GM23338 (cell line): ENCODE results near the gene SNAPC4. TPM values are rescaled to one million over a fixed set of nuclear protein-coding genes. Genes with fewer than 3 reads are reported as not detected.

Experiments
- ATAC-seq: fragments of 200-7000 bp; cut with Tn5 transposase; 3 replicates; pipeline ENCODE4 v1.9.1; 2020
- DNase-seq: peaks from one replicate; pipeline ENCODE4 v3.0.0-alpha.2; 2015; ENCODE audit warnings: low spot score
- H2AFZ ChIP-seq: fragments of 200-600 bp; sonication (generic); 2 replicates; pipeline ENCODE4 v1.8.0; 2016; ENCODE audit warnings: antibody characterized with exemption, mild to moderate bottlenecking, moderate library complexity
- H3F3A ChIP-seq: fragments of 200-600 bp; sonication (generic); replicated peaks from 2 replicates; pipeline ENCODE4 v1.8.0; 2017; ENCODE audit warnings: antibody characterized with exemption, mixed run types, low read depth
- H3K27ac ChIP-seq: fragments of 200-600 bp; sonication (generic); 2 replicates; pipeline ENCODE4 v1.6.1; 2016; ENCODE audit warnings: low read depth
- H3K27me3 ChIP-seq: fragments of 200-600 bp; sonication (generic); 2 replicates; pipeline ENCODE4 v1.8.0; 2016; ENCODE audit warnings: mild to moderate bottlenecking, mixed run types, moderate library complexity; ENCODE audit not compliant: insufficient read depth
- H3K36me3 ChIP-seq: fragments of 200-600 bp; sonication (generic); 2 replicates; pipeline ENCODE4 v1.8.0; 2016; ENCODE audit warnings: mild to moderate bottlenecking; ENCODE audit not compliant: insufficient read depth
- H3K4me1 ChIP-seq: fragments of 200-600 bp; sonication (generic); 2 replicates; pipeline ENCODE4 v1.8.0; 2016; ENCODE audit warnings: mild to moderate bottlenecking, moderate library complexity; ENCODE audit not compliant: insufficient read depth
- H3K4me2 ChIP-seq: fragments of 200-600 bp; sonication (generic); 2 replicates; pipeline ENCODE4 v1.7.1; 2017; ENCODE audit warnings: mixed run types
- H3K4me3 ChIP-seq: fragments of 200-600 bp; sonication (generic); 2 replicates; pipeline ENCODE4 v1.6.1; 2016; ENCODE audit warnings: mixed run types
- H3K79me2 ChIP-seq: fragments of 200-600 bp; sonication (generic); replicated peaks from 2 replicates; pipeline ENCODE4 v1.8.0; 2017; ENCODE audit warnings: mild to moderate bottlenecking; ENCODE audit not compliant: insufficient read depth
- H3K9me2 ChIP-seq: fragments of 200-600 bp; sonication (generic); 2 replicates; pipeline ENCODE4 v1.8.0; 2017; ENCODE audit not compliant: insufficient read depth
- H4K20me1 ChIP-seq: fragments of 200-600 bp; sonication (generic); replicated peaks from 2 replicates; pipeline ENCODE4 v1.8.0; 2017; ENCODE audit warnings: mild to moderate bottlenecking; ENCODE audit not compliant: insufficient read depth
- H3K27ac Mint-ChIP-seq: 2 replicates; pipeline ENCODE4 v1.8.0; 2020; ENCODE audit warnings: inconsistent platforms, mild to moderate bottlenecking, moderate library complexity, mixed read lengths
- H3K27me3 Mint-ChIP-seq: 3 replicates; pipeline ENCODE4 v1.8.0; 2022; ENCODE audit warnings: low read depth, mild to moderate bottlenecking, moderate library complexity, mixed read lengths, inconsistent platforms; ENCODE audit not compliant: insufficient read depth, poor library complexity
- H3K36me3 Mint-ChIP-seq: 3 replicates; pipeline ENCODE4 v1.8.0; 2021; ENCODE audit warnings: low read depth, mild to moderate bottlenecking, inconsistent platforms, moderate library complexity, mixed read lengths
- H3K4me1 Mint-ChIP-seq: 3 replicates; pipeline ENCODE4 v1.8.0; 2020; ENCODE audit warnings: mild to moderate bottlenecking, inconsistent platforms, mixed read lengths
- H3K4me3 Mint-ChIP-seq: 3 replicates; pipeline ENCODE4 v1.8.0; 2021; ENCODE audit warnings: moderate library complexity, mild to moderate bottlenecking, inconsistent platforms, mixed read lengths
- H3K9me3 Mint-ChIP-seq: 3 replicates; pipeline ENCODE4 v1.8.0; 2020; ENCODE audit warnings: moderate library complexity, mild to moderate bottlenecking, inconsistent platforms, mixed read lengths
- CTCF ChIP-seq, 2 experiments: fragments of 200-600 bp in 1 of 2; sonication (generic) in 1 of 2; conservative IDR thresholded peaks; 2 replicates each; pipeline versions ENCODE4 v1.5.1 to v1.6.1; 2016 to 2017; ENCODE audit warnings: antibody characterized with exemption in 2 of 2, low read depth in 2 of 2, mild to moderate bottlenecking in 2 of 2, moderate library complexity in 1 of 2
- EZH2 ChIP-seq: fragments of 200-600 bp; sonication (generic); IDR thresholded peaks from one replicate; pipeline ENCODE4 v1.8.0; 2017; ENCODE audit warnings: antibody characterized with exemption, mild to moderate bottlenecking, low read depth; ENCODE audit not compliant: unreplicated experiment
- EZH2phosphoT487 ChIP-seq: fragments of 200-600 bp; sonication (generic); IDR thresholded peaks from one replicate; pipeline ENCODE4 v1.8.1; 2018; ENCODE audit warnings: antibody characterized with exemption; ENCODE audit not compliant: unreplicated experiment
- POLR2AphosphoS5 ChIP-seq: IDR thresholded peaks from 2 replicates; pipeline ENCODE4 v1.6.1; 2016; ENCODE audit warnings: antibody characterized with exemption, low read depth
- STAT1 ChIP-seq: IDR thresholded peaks from one replicate; pipeline ENCODE4 v1.6.1; 2016; ENCODE audit warnings: antibody characterized with exemption; ENCODE audit not compliant: unreplicated experiment
- ZNF462 ChIP-seq: fragments of 250-450 bp; sonication (Bioruptor Pico); IDR thresholded peaks from 2 replicates; pipeline ENCODE4 v1.5.0; 2020; ENCODE audit warnings: mild to moderate bottlenecking, moderate library complexity
- polyA plus RNA-seq: library from polyadenylated mRNA; unstranded; fragments of >200 nt; fragmentation: Nextera tagmentation; extraction: Ambion mirVana; gene quantifications from 2 replicates; pipeline ENCODE4 v1.2.1, GENCODE V29; 2016
- total RNA-seq: library from RNA; depleted of rRNA; stranded (reverse); fragments of >200 nt; shearing (Covaris generic); gene quantifications from 2 replicates; pipeline ENCODE4 v1.2.3, GENCODE V29; 2014

Gene SNAPC4
- total and polyA plus RNA-seq, 2 experiments from 2014 or later = 8.8 to 22.7 TPM

GRCh38 chr9:136395345-136396218 lies 4.4 kb downstream of the SNAPC4 start:
- Histone ChIP-seq H3K27ac (no peak overlapping the region), H3K4me3 (no peak overlapping the region), H3F3A (peaks cover 5% of the 10 kb centered on the region), H3K4me1 (peaks cover 3% of the 10 kb centered on the region; the same call in 1 of the 2 replicates), H4K20me1 (peaks cover 12% of the 10 kb centered on the region), H3K4me2 (no peak overlapping the region), H3K27me3 (no peaks in the 10 kb centered on the region), H3K79me2 (peaks cover 32% of the 10 kb centered on the region), H3K36me3 (peaks cover 17% of the 10 kb centered on the region), H3K9me2 (no peaks in the 10 kb centered on the region), H2AFZ (no peak overlapping the region)
- Mint-ChIP-seq H3K9me3 (no peaks in the 10 kb centered on the region), H3K4me3 (no peak overlapping the region), H3K27ac (no peak overlapping the region; the same call in 1 of the 2 replicates), H3K36me3 (peaks cover 62% of the 10 kb centered on the region), H3K27me3 (peaks cover 12% of the 10 kb centered on the region), H3K4me1 (peaks cover 9% of the 10 kb centered on the region)
- DNase-seq (no peak), ATAC-seq (no peak)
- TF ChIP-seq POLR2AphosphoS5 (no peak), EZH2 (no peak), EZH2phosphoT487 (no peak), ZNF462 (CRISPR knock-in tag) (no peak), CTCF (conservative IDR thresholded peaks at IDR 0.05; ENCODE audit: low read depth in 2 of 2) (no peak), STAT1 (no peak)
